Activated CD4-positive, alpha-beta T cell treated with anti-CD3 and anti-CD28 coated beads, Interleukin-2, amount 50 U/mL, for 16 hours (primary cell): Measurements from ENCODE around the gene CCDC167.
"Not testable (repeated sequence)": the region's sequence is repeated elsewhere in the genome, so short reads cannot be mapped to it uniquely, and the experiment has no call there.

Source experiments
- DNase-seq: peaks from one replicate; pipeline ENCODE4 v3.0.0-alpha.2; 2020

Gene CCDC167

GRCh38 chr6:37460805-37461204, 38.9 kb downstream of the CCDC167 start:
- DNase-seq: no peak

- no peak for DNase-seq
Measured at GRCh38 chr6:37459981-37460800, 39.5 kb downstream of the CCDC167 start.

- DNase-seq: no peak
Measured at GRCh38 chr6:37456816-37457560, 42.7 kb downstream of the CCDC167 start.

GRCh38 chr6:37456126-37456525, 43.6 kb downstream of the CCDC167 start:
- no peak for DNase-seq

GRCh38 chr6:37454420-37455140, 45.1 kb downstream of the CCDC167 start:
- no peak for DNase-seq

- DNase-seq: no peak
Measured at GRCh38 chr6:37452522-37452921, 47.2 kb downstream of the CCDC167 start.

- DNase-seq: no peak
Measured at GRCh38 chr6:37451441-37452193, 48.1 kb downstream of the CCDC167 start.

GRCh38 chr6:37449984-37450383, 49.7 kb downstream of the CCDC167 start:
- DNase-seq: no peak

- DNase-seq: not testable (repeated sequence)
Measured at GRCh38 chr6:37443216-37443542, 56.5 kb downstream of the CCDC167 start.

- DNase-seq: no peak
Measured at GRCh38 chr6:37442416-37443215, 57.1 kb downstream of the CCDC167 start.

- no peak for DNase-seq
Measured at GRCh38 chr6:37441651-37442050, 58.0 kb downstream of the CCDC167 start.

GRCh38 chr6:37438930-37439329, 60.8 kb downstream of the CCDC167 start:
- no peak for DNase-seq

- DNase-seq: no peak
Measured at GRCh38 chr6:37435816-37436215, 63.9 kb downstream of the CCDC167 start.

- DNase-seq: no peak
Measured at GRCh38 chr6:37435373-37435772, 64.3 kb downstream of the CCDC167 start.

GRCh38 chr6:37433657-37434271, 65.9 kb downstream of the CCDC167 start:
- peak; percentile 31 for DNase-seq
